ENCODE measurements around the gene FLNB. TPM values are rescaled to one million over a fixed set of nuclear protein-coding genes. Genes with fewer than 3 reads are reported as not detected.

Gene FLNB
- total and polyA plus RNA-seq, 2 of the 8 experiments (the other 6 are each of a cell fraction or from before 2014, with no cell fraction given), result 72.3 to 118 TPM

DNA sequence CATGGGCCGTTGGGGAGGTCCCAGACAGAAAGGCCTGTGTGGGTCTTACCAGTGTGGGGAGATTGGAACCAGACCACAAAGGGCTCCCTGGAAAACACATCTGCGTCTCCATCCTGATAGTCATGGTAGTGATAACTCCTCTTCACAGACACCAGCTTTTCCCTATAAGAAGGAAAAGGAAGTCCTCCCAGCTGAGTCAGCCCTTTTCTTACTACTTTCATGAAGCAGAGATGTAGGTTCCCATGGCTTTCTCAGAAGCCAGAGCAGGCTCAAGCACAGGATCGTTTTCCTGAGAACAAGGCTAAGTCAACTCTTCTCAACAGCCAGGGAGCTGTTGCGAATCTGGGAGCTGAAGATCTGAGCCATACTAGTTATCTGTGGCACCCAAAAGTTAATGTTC is 196.5 kb downstream of the FLNB start:
- Histone ChIP-seq H3K56ac (replicated peaks; ENCODE audit: insufficient read length, low read depth, low read length) (no peak overlapping the region), H2BK15ac (ENCODE audit: low read length) (no peak overlapping the region), H3K27ac (ENCODE audit: low read depth, low read length) (no peak overlapping the region), H3K4me3 (ENCODE audit: extremely low read depth in 1 of 4, insufficient read depth in 2 of 4, low read depth in 3 of 4, low read length in 4 of 4) (no peak overlapping the region), H2AFZ (ENCODE audit: low read length) (no peak overlapping the region), H3K4me1 (replicated peaks in 1 of 4; ENCODE audit: control insufficient read depth in 3 of 4, insufficient read depth in 4 of 4, low read length in 3 of 4) (no peaks in the 10 kb centered on the region), H2BK5ac (ENCODE audit: low read depth, low read length) (no peak overlapping the region), H4K5ac (ENCODE audit: insufficient read length, low read depth, low read length) (no peak overlapping the region), H4K20me1 (replicated peaks in 1 of 2; ENCODE audit: control insufficient read depth in 1 of 2, insufficient read depth in 2 of 2, low read length in 2 of 2) (no peaks in the 10 kb centered on the region), H3K9me3 (ENCODE audit: insufficient read depth in 2 of 2, low read depth in 1 of 2, low read length in 1 of 2) (no peaks in the 10 kb centered on the region), H3K36me3 (ENCODE audit: control insufficient read depth in 2 of 4, insufficient read depth in 4 of 4, low read length in 3 of 4) (no peaks in the 10 kb centered on the region), H3K4ac (replicated peaks; ENCODE audit: insufficient read length, low read depth, low read length) (no peak overlapping the region), H3K27me3 (replicated peaks in 1 of 4; ENCODE audit: control insufficient read depth in 3 of 4, extremely low read depth in 1 of 4, insufficient read depth in 3 of 4, low read length in 3 of 4) (no peaks in the 10 kb centered on the region), H3K23me2 (ENCODE audit: low read depth, low read length) (no peaks in the 10 kb centered on the region), H2BK20ac (ENCODE audit: low read length) (no peak overlapping the region), H3K4me2 (ENCODE audit: insufficient read depth in 1 of 2, low read depth in 2 of 2, low read length in 2 of 2) (no peak overlapping the region), H3K9ac (replicated peaks in 1 of 4; ENCODE audit: extremely low read depth in 1 of 4, low read depth in 3 of 4, low read length in 3 of 4) (no peak overlapping the region), H3K23ac (ENCODE audit: insufficient read length) (no peak overlapping the region), H3K79me1 (ENCODE audit: low read depth, low read length) (no peaks in the 10 kb centered on the region), H3K18ac (ENCODE audit: extremely low read depth, low read length) (no peak overlapping the region), H3K14ac (ENCODE audit: insufficient read length) (no peak overlapping the region), H2BK12ac (ENCODE audit: low read depth, low read length) (no peak overlapping the region), H4K91ac (replicated peaks; ENCODE audit: insufficient read length, low read length) (no peak overlapping the region), H4K8ac (ENCODE audit: extremely low read depth, insufficient read depth, low read length) (no peak overlapping the region), H2BK120ac (replicated peaks; ENCODE audit: low read depth, low read length) (no peak overlapping the region), H2AK5ac (ENCODE audit: low read depth, low read length) (no peak overlapping the region), H3K79me2 (ENCODE audit: control insufficient read depth in 1 of 2, insufficient read depth in 2 of 2, low read length in 2 of 2) (no peaks in the 10 kb centered on the region)
- CTCF ChIA-PET (ENCODE audit: partially characterized antibody), result interaction anchor here (0.6 to 3.1 kb wide), 5 partner anchors 13 to 1120 kb away, joined by 3 to 19 read pairs (median 8); no protein-coding TSS in a partner anchor
- WGBS, 2 experiments (ENCODE audit: extremely low coverage in 1 of 2, insufficient coverage in 1 of 2, insufficient read length in 1 of 2, insufficient replicate concordance in 2 of 2, low coverage in 1 of 2, low lambda C conversion rate in 2 of 2, missing lambda C conversion rate in 1 of 2), result 90% methylated on average over 4 of the region's 4 CpGs; no CpG with 5 or more reads in 1 of the 2 experiments
- DNase-seq (ENCODE audit: low read depth in 1 of 2, low spot score in 2 of 2) (no peak), FAIRE-seq (no peak)
- TF ChIP-seq, protein P1, sequence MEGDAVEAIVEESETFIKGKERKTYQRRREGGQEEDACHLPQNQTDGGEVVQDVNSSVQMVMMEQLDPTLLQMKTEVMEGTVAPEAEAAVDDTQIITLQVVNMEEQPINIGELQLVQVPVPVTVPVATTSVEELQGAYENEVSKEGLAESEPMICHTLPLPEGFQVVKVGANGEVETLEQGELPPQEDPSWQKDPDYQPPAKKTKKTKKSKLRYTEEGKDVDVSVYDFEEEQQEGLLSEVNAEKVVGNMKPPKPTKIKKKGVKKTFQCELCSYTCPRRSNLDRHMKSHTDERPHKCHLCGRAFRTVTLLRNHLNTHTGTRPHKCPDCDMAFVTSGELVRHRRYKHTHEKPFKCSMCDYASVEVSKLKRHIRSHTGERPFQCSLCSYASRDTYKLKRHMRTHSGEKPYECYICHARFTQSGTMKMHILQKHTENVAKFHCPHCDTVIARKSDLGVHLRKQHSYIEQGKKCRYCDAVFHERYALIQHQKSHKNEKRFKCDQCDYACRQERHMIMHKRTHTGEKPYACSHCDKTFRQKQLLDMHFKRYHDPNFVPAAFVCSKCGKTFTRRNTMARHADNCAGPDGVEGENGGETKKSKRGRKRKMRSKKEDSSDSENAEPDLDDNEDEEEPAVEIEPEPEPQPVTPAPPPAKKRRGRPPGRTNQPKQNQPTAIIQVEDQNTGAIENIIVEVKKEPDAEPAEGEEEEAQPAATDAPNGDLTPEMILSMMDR (IDR thresholded peaks at IDR 0.05; ENCODE audit: control extremely low read depth in 1 of 3, insufficient read depth in 1 of 3, low read depth in 1 of 3, low read length in 3 of 3), result no peak
- TF ChIP-seq EP300 (IDR thresholded peaks at IDR 0.05; ENCODE audit: borderline replicate concordance in 1 of 2, low read depth in 2 of 2, low read length in 2 of 2) (no peak), CHD1 (IDR thresholded peaks at IDR 0.05; ENCODE audit: low read depth, low read length) (no peak), TAF1 (IDR thresholded peaks at IDR 0.05; ENCODE audit: low read depth, low read length) (no peak)
- POLR2A ChIA-PET (ENCODE audit: partially characterized antibody), result no interaction called here
